ENCODE measurements around the gene CRLF2.
"Not testable (repeated sequence)": the region's sequence is repeated elsewhere in the genome, so short reads cannot be mapped to it uniquely, and the experiment has no call there.

Gene CRLF2, protein sequence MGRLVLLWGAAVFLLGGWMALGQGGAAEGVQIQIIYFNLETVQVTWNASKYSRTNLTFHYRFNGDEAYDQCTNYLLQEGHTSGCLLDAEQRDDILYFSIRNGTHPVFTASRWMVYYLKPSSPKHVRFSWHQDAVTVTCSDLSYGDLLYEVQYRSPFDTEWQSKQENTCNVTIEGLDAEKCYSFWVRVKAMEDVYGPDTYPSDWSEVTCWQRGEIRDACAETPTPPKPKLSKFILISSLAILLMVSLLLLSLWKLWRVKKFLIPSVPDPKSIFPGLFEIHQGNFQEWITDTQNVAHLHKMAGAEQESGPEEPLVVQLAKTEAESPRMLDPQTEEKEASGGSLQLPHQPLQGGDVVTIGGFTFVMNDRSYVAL

GRCh38 chrX:1212532-1212931 lies at the start of gene CRLF2:
Gene CRLF2 (minus strand): TSS chrX:1212649. CDS start chrX:1212634, 15 bp downstream.
- no peak for DNase-seq (ENCODE audit: low spot score)

GRCh38 chrX:1261771-1262170 lies 49.3 kb upstream of the CRLF2 start:
- DNase-seq (ENCODE audit: low spot score), result not testable (repeated sequence)

DNA sequence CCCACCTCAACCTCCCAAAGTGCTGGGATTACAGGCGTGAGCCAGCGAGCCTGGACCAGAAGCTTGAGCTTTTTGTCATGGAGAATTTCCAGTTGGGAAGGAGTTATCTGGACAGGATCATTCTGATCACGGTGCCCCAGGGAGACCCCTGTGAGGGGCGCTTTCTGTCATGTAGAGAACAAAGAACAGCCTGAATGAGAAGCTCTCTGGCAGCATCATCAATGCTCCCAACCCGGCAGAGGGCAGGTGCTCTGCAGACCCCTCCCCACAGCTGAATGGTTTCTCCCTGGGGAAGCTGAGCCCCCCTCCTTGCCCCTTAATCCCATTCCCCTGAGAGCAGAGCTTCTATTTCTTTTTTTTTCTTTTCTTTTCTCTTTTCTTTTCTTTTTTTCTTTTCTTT lies 48.8 kb upstream of the CRLF2 start:
- DNase-seq (ENCODE audit: low spot score), result no peak

DNA sequence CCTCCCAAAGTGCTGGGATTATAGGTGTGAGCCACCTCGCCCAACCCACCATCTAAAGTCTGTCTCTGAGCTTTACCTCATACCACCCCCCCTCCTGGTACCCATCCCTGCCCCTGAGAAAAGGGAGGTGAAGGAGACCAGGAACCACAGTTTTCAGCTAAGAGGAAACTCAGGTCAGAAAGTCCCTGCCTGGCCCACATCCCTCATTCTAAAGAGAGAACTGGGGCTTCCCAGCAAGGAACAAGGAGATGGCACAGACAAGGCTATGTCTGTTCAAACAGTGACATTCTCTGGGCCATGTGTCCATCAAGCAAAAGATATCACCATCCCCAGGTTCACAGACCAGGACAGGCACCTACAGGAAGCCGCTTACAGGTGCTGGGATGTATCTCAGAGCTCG lies 40.4 kb upstream of the CRLF2 start:
- no peak for DNase-seq (ENCODE audit: low spot score)

GRCh38 chrX:1249101-1249887 lies 36.8 kb upstream of the CRLF2 start:
- no peak for DNase-seq (ENCODE audit: low spot score)

GRCh38 chrX:1248331-1249061 lies 36.0 kb upstream of the CRLF2 start:
- no peak for DNase-seq (ENCODE audit: low spot score)

GRCh38 chrX:1246816-1247215 lies 34.4 kb upstream of the CRLF2 start:
- DNase-seq (ENCODE audit: low spot score), result peak; percentile 32

GRCh38 chrX:1244164-1245076 lies 32.0 kb upstream of the CRLF2 start:
- no peak for DNase-seq (ENCODE audit: low spot score)

DNA sequence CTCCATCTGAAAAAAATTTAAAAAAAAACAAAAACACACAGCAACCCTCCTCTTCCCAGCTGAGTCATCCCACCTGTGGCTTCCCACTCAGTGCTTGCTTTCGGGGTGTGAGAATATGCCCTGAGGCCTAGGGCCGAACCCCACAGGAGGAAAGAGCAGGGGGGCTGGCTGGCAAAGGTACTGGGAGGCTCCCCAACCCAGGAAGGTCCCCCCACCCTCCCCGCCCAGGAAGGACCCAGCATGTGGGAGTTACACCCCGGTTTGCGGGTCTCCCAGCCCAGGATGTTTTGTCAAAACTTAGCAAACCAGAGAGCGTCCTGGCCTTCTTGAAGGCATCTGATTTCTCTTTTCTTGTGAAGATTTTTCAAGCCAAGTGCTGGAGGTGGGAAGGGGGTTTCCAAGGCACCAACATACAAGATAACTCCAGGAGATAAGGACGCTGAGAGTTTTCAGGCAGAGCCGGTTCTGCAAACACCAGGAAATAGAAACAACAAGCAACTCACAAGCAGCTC lies 30.5 kb upstream of the CRLF2 start:
- DNase-seq (ENCODE audit: low spot score), result no peak

- DNase-seq (ENCODE audit: low spot score), result not testable (repeated sequence)
Observed at GRCh38 chrX:1240551-1240950, 28.1 kb upstream of the CRLF2 start.

DNA sequence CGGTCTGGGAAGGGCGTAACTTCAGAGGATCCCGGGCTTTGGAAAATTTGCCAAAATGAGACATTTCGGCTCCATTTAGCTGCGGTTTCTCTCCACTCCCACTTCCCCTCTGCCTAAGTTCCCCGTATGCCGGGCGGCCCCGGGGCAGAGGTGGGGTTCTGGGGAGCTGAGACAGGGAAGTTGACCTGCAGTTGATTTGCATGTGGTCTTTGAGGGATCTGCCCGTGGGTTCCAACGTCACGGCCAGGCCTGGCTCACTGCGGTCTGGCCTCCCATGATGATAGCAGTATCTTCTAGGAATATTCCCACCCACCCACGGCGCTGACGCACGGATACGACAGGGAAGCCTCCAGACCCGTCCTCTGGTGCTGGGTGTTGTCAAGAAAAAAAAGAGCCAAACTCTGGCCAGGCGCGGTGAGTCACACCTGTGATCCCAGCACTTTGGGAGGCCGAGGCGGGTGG lies 27.3 kb upstream of the CRLF2 start:
- no peak for DNase-seq (ENCODE audit: low spot score)

DNA sequence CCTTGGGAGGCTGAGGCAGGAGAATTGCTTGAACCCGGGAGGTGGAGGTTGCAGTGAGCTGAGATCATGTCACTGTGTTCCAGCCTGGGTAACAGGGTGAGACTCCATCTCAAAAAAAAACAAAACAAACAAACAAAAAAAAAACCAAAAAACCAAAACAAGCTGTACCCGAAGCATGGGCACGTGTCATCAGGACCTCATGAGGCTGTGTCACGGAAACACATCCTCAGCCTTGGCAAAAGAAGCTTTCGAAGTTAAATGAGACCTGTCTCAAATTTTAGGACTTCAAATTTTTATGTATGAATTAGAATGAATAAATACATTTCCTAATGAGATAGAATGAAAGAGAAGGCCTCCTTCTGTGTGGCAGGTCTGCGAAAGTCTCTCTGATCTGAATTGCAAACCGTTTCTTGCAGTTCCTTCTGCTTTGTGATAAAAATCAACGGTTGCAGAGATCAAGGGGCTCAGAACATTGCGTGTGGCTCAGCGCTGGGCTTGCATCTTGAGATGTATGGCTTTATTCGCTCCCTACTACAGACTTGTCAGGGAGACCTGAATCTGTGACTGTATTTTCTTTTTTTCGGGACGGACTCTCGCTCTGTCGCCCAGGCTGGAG lies 19.5 kb upstream of the CRLF2 start:
- DNase-seq (ENCODE audit: low spot score), result no peak

DNA sequence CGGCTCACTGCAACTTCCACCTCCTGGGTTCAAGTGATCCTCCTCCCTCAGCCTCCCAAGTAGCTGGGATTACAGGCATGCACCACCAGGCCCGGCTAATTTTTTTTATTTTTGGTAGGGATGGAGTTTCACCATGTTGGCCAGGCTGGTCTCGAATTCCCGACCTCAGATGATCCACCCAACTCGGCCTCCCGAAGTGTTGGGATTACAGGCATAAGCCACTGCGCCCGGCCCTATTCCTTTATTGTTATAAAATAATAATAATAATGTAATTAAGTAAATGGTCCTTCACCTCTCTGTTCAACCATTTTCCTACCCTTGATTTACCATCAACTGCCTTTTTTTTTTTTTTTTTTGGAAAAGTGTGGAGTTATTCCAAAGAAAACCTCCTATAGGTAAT lies 15.7 kb upstream of the CRLF2 start:
- DNase-seq (ENCODE audit: low spot score), result not testable (repeated sequence)

GRCh38 chrX:1226249-1226648 lies 13.8 kb upstream of the CRLF2 start:
- no peak for DNase-seq (ENCODE audit: low spot score)

- no peak for DNase-seq (ENCODE audit: low spot score)
Observed at GRCh38 chrX:1224954-1225353, 12.5 kb upstream of the CRLF2 start.

DNA sequence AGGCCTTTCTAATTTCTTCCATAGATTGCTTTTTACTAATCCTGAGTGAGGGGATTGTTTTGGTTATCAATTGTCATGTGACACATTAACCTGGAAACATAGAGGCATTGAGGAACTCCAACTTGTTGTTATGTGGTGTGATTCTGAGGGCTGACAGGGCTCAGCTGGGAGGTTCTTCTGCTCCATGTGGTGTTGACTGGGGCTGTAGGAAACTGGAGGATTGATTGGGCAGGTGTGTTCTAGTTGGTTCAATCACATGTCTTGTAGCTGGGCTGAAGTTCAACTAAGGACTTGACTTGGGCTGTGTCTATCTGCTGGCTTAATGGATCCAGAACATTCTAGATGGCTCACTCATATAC lies 10.8 kb upstream of the CRLF2 start:
- no peak for DNase-seq (ENCODE audit: low spot score)

DNA sequence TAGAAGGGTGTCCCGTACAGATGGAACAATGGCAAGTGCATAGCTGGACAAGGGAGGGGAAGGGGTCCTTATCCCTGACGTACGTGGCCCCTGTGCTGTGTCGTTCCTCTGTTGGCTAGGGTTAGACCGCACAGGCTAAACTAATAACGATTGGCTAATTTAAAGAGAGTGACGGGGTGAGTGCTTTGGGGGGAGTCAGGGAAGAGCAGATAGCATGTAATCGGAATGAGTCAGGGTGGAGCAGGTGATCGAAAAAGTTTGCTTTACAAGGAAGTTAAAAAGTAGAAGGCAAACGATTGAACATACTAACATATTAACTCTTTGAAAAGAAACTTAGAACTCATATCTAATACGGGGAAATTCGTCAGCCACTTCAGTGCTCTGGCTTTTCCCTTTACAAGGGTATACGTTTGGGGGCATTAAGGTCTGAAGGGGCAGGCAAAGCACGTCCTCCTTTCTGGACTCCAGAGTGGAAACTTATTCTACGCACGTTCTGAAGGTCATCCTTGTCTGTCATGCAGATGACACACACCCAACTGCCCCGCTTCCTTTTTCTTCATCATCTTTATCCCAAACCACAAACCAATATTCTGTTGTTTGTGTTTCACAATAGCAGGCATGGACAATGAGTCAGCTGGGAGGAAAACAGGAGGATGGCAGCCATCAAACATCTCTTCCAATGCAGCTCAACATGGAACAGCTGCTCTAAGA lies 10.2 kb upstream of the CRLF2 start:
- DNase-seq (ENCODE audit: low spot score), result no peak

DNA sequence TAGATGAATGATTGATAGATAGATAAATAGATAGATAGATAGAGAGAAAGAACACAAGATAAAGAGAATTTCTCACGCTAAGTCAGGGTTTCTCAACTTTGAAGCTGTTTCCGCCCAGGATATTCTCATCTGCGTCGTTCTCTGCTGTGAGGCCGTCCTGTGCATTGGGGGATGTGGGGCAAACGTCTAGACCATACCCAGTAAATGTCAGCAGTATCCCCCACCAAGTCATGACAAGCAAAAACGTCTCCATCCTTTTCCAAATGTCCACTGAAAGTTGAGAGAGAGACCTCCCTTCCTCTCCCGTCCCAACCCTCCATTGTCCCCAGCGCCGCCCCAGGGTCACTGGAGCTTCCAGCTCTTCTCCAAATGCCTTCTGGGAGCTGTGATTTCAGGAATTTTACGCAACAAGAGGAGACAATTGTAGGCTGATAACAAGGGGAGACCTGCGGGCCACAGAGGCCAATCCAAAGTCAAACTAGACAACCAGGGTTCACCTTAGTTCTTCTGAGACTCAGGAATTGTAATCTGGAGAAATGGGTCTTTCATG lies 8.9 kb upstream of the CRLF2 start:
- DNase-seq (ENCODE audit: low spot score), result no peak

DNA sequence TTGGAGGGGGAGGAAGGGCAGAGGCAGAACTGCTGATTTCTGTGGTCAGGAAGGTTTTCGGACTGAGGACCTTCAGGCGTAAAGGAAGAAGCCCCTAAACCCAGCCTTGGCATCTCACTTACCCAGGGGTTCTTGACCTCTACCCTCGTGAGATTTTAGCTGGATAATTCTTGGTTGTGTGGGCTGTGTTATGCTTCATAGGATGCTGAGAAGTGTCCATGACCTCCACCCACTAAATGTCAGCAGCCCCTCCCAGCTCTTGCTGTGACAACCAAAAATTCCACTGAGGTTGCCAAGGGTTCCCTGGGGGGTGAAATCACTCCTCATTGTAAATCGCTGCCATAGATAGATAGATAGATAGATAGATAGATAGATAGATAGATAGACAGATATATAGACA lies 5.8 kb upstream of the CRLF2 start:
- no peak for DNase-seq (ENCODE audit: low spot score)
